Measurements from ENCODE around the gene SPOCK1. TPM values are rescaled to one million over a fixed set of nuclear protein-coding genes. Genes with fewer than 3 reads are reported as not detected.

SPOCK1 gene
- total RNA-seq, 1 donor, result 231 TPM

GRCh38 chr5:137531266-137531665 is 32.1 kb upstream of the SPOCK1 start:
- H3K4me2 ChIP-seq (ENCODE audit: insufficient read depth, low read length), result no peak overlapping the region
- no peaks in the 10 kb centered on the region for H3K36me3 ChIP-seq (ENCODE audit: insufficient read depth, low read length)
- no peak overlapping the region for H2AFZ ChIP-seq (ENCODE audit: low read length)
- no peaks in the 10 kb centered on the region for H3K79me2 ChIP-seq (ENCODE audit: insufficient read depth, low read length)
- H3K4me1 ChIP-seq (ENCODE audit: insufficient read depth, low read length), result no peaks in the 10 kb centered on the region
- H3K9me3 ChIP-seq (ENCODE audit: low read depth, low read length), result peaks cover 2% of the 10 kb centered on the region
- H4K20me1 ChIP-seq (ENCODE audit: insufficient read depth, low read length), result no peaks in the 10 kb centered on the region
- H3K4me3 ChIP-seq (ENCODE audit: insufficient read depth, low read length), result no peak overlapping the region
- no peak for TF ChIP-seq CTCF (IDR thresholded peaks at IDR 0.05; ENCODE audit: extremely low read depth, low read depth, low read length)
- H3K27me3 ChIP-seq (ENCODE audit: insufficient read depth, low read length), result peaks cover 11% of the 10 kb centered on the region
- no peak for DNase-seq (ENCODE audit: insufficient read length, low spot score, missing footprints)
- no peak overlapping the region for H3K27ac ChIP-seq (ENCODE audit: low read depth, low read length)

- no peaks in the 10 kb centered on the region for H3K79me2 ChIP-seq (ENCODE audit: insufficient read depth, low read length)
- H3K27me3 ChIP-seq (ENCODE audit: insufficient read depth, low read length), result peaks cover 10% of the 10 kb centered on the region
- no peak for TF ChIP-seq CTCF (IDR thresholded peaks at IDR 0.05; ENCODE audit: extremely low read depth, low read depth, low read length)
- H3K4me2 ChIP-seq (ENCODE audit: insufficient read depth, low read length), result no peak overlapping the region
- no peaks in the 10 kb centered on the region for H3K9me3 ChIP-seq (ENCODE audit: low read depth, low read length)
- no peak overlapping the region for H3K27ac ChIP-seq (ENCODE audit: low read depth, low read length)
- no peak overlapping the region for H3K4me3 ChIP-seq (ENCODE audit: insufficient read depth, low read length)
- no peak for DNase-seq (ENCODE audit: insufficient read length, low spot score, missing footprints)
- no peaks in the 10 kb centered on the region for H3K4me1 ChIP-seq (ENCODE audit: insufficient read depth, low read length)
- no peaks in the 10 kb centered on the region for H3K36me3 ChIP-seq (ENCODE audit: insufficient read depth, low read length)
- no peaks in the 10 kb centered on the region for H4K20me1 ChIP-seq (ENCODE audit: insufficient read depth, low read length)
- H2AFZ ChIP-seq (ENCODE audit: low read length), result no peak overlapping the region
Observed at GRCh38 chr5:137521246-137521645, 22.1 kb upstream of the SPOCK1 start.

- no peak overlapping the region for H3K4me3 ChIP-seq (ENCODE audit: insufficient read depth, low read length)
- H3K79me2 ChIP-seq (ENCODE audit: insufficient read depth, low read length), result no peaks in the 10 kb centered on the region
- no peak for TF ChIP-seq CTCF (IDR thresholded peaks at IDR 0.05; ENCODE audit: extremely low read depth, low read depth, low read length)
- no peaks in the 10 kb centered on the region for H3K4me1 ChIP-seq (ENCODE audit: insufficient read depth, low read length)
- no peak for DNase-seq (ENCODE audit: insufficient read length, low spot score, missing footprints)
- no peak overlapping the region for H3K27ac ChIP-seq (ENCODE audit: low read depth, low read length)
- H2AFZ ChIP-seq (ENCODE audit: low read length), result no peak overlapping the region
- no peaks in the 10 kb centered on the region for H3K36me3 ChIP-seq (ENCODE audit: insufficient read depth, low read length)
- H3K9me3 ChIP-seq (ENCODE audit: low read depth, low read length), result no peaks in the 10 kb centered on the region
- H4K20me1 ChIP-seq (ENCODE audit: insufficient read depth, low read length), result no peaks in the 10 kb centered on the region
- H3K4me2 ChIP-seq (ENCODE audit: insufficient read depth, low read length), result no peak overlapping the region
- peaks cover 11% of the 10 kb centered on the region for H3K27me3 ChIP-seq (ENCODE audit: insufficient read depth, low read length)
Observed at GRCh38 chr5:137516961-137517360, 17.8 kb upstream of the SPOCK1 start.

GRCh38 chr5:137516251-137516797 is 17.2 kb upstream of the SPOCK1 start:
- Histone ChIP-seq H3K27ac (ENCODE audit: low read depth, low read length) (no peak overlapping the region), H3K27me3 (ENCODE audit: insufficient read depth, low read length) (peaks cover 11% of the 10 kb centered on the region), H3K9me3 (ENCODE audit: low read depth, low read length) (no peaks in the 10 kb centered on the region), H3K4me1 (ENCODE audit: insufficient read depth, low read length) (no peaks in the 10 kb centered on the region), H4K20me1 (ENCODE audit: insufficient read depth, low read length) (no peaks in the 10 kb centered on the region), H3K36me3 (ENCODE audit: insufficient read depth, low read length) (no peaks in the 10 kb centered on the region), H3K4me2 (ENCODE audit: insufficient read depth, low read length) (no peak overlapping the region), H2AFZ (ENCODE audit: low read length) (no peak overlapping the region), H3K79me2 (ENCODE audit: insufficient read depth, low read length) (no peaks in the 10 kb centered on the region), H3K4me3 (ENCODE audit: insufficient read depth, low read length) (no peak overlapping the region)
- no peak for DNase-seq (ENCODE audit: insufficient read length, low spot score, missing footprints)
- TF ChIP-seq CTCF (IDR thresholded peaks at IDR 0.05; ENCODE audit: extremely low read depth, low read depth, low read length), result no peak
